GM18951 (cell line): ENCODE measurements around the gene IL4R.

ENCODE experiments used
- POLR2A ChIP-seq: IDR thresholded peaks from 4 replicates; pipeline ENCODE4 v1.6.1; 2011; ENCODE audit warnings: mild to moderate bottlenecking; ENCODE audit not compliant: insufficient read length, insufficient read depth; ENCODE audit errors: extremely low read depth
- in situ Hi-C: fragments of 300-500 bp; cut with MboI; formaldehyde crosslinking; loops from one replicate; pipeline ENCODE4 v1.12.0; 2022; ENCODE audit warnings: low sequenced_read_pairs, mixed read lengths, inconsistent platforms; ENCODE audit not compliant: unreplicated experiment

IL4R gene

DNA sequence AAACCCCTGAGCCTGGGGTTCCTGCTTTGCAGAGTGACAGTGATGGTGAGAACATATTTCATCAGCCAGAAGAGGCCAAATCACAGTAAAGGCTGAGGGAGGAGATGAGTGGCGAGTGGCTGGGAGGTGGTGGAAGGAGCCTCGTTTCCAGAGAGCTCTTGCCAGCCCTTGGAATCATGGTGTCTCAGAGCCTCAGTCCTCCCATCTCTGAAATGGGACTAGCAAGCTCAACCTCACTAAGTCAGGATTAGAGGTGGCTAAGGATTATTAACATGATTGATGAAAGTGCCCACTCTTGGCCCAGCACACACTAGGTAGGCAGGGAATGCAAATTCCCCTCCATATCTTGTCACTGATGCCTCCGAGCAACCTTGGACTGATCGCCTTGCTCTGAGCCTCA is 43.0 kb downstream of the IL4R start:
- in situ Hi-C loops: no loop called here
- no peak for TF ChIP-seq POLR2A

DNA sequence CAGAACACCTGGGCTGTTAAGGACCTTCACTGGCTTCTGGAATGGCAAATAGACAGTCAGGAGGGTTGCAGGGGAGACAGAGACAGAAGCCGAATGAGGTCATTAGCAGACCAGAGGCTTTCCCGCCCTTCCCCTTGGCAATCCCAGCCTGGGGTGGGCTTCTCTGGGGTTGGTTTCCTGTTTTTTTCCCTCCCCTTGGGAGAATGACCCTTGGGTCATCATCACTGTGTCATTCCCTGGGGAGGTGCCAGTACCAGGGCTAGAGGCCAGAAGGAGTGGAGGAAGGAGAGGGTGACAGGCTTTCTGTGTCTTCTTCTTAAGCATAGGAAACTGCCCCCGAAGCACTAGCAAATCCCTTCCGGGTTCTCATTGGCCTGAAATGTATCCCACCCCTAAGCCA is 45.3 kb downstream of the IL4R start:
- in situ Hi-C loops: no loop called here
- no peak for TF ChIP-seq POLR2A

DNA sequence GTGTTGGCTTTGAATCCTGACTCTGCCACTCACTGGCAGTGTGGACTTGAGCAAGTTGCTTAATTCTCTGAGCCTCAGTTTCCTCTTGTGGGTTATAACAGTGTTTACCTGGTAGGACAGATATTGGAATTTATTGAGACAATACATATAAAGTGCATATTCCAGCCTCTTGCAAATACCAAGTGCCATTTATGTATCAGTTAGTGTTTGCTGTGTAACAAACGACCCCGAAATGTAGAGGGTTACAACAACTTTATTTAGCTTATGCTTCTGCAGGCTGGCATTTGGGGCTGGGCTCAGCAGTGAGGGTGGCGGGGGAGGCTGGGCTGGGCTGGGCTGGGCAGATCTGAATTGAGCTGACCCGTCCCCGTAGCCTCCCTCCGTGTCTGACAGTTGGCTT is 45.8 kb downstream of the IL4R start:
- no peak for TF ChIP-seq POLR2A
- in situ Hi-C loops: no loop called here

DNA sequence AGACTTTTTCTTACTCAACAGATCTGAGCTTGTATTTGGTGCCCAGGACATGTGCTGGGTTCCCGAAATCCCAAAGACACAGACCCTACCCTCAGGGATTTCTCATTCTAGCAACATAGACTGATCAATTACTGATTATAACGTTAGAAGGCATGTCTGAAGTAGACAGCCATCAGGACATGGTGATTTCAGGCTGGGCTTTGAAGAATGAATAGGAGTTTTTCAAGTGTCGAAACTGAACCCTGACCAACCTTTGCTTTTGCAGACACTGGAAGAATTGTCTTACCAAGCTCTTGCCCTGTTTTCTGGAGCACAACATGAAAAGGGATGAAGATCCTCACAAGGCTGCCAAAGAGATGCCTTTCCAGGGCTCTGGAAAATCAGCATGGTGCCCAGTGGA is 48.2 kb downstream of the IL4R start:
- TF ChIP-seq POLR2A: no peak
- in situ Hi-C loops: no loop called here

DNA sequence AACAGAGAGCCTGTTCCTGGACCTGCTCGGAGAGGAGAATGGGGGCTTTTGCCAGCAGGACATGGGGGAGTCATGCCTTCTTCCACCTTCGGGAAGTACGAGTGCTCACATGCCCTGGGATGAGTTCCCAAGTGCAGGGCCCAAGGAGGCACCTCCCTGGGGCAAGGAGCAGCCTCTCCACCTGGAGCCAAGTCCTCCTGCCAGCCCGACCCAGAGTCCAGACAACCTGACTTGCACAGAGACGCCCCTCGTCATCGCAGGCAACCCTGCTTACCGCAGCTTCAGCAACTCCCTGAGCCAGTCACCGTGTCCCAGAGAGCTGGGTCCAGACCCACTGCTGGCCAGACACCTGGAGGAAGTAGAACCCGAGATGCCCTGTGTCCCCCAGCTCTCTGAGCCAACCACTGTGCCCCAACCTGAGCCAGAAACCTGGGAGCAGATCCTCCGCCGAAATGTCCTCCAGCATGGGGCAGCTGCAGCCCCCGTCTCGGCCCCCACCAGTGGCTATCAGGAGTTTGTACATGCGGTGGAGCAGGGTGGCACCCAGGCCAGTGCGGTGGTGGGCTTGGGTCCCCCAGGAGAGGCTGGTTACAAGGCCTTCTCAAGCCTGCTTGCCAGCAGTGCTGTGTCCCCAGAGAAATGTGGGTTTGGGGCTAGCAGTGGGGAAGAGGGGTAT is 48.9 kb downstream of the IL4R start:
- in situ Hi-C loops: no loop called here
- TF ChIP-seq POLR2A: no peak

DNA sequence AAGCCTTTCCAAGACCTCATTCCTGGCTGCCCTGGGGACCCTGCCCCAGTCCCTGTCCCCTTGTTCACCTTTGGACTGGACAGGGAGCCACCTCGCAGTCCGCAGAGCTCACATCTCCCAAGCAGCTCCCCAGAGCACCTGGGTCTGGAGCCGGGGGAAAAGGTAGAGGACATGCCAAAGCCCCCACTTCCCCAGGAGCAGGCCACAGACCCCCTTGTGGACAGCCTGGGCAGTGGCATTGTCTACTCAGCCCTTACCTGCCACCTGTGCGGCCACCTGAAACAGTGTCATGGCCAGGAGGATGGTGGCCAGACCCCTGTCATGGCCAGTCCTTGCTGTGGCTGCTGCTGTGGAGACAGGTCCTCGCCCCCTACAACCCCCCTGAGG is 49.5 kb downstream of the IL4R start:
- TF ChIP-seq POLR2A: no peak
- in situ Hi-C loops: no loop called here

DNA sequence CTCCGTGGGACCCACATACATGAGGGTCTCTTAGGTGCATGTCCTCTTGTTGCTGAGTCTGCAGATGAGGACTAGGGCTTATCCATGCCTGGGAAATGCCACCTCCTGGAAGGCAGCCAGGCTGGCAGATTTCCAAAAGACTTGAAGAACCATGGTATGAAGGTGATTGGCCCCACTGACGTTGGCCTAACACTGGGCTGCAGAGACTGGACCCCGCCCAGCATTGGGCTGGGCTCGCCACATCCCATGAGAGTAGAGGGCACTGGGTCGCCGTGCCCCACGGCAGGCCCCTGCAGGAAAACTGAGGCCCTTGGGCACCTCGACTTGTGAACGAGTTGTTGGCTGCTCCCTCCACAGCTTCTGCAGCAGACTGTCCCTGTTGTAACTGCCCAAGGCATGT is 50.0 kb downstream of the IL4R start:
- in situ Hi-C loops: no loop called here
- TF ChIP-seq POLR2A: no peak

DNA sequence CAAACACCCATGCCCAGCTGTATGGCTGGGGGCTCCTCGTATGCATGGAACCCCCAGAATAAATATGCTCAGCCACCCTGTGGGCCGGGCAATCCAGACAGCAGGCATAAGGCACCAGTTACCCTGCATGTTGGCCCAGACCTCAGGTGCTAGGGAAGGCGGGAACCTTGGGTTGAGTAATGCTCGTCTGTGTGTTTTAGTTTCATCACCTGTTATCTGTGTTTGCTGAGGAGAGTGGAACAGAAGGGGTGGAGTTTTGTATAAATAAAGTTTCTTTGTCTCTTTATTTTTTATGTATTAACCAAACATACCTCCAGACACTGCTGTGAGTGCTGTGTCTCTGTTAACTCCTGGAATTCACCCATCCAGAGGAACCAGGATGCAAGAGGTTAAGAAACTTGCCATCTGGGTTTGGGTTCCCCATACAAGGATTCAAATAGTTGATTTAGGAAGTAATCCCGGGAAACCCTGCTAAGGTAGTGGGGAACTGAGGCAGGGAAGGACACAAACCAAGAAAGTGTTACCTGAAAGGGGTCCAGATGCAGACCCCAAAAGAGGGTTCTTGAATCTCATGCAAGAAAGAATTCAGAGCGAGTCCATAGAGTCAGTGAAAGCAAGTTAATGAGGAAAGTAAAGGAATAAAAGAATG is 50.8 kb downstream of the IL4R start:
- in situ Hi-C loops: no loop called here
- TF ChIP-seq POLR2A: no peak

- no peak for TF ChIP-seq POLR2A
- in situ Hi-C loops: no loop called here
These were observed 51.6 kb downstream of the IL4R start for GRCh38 chr16:27365142-27366089.

- in situ Hi-C loops: no loop called here
- TF ChIP-seq POLR2A: no peak
These were observed 53.1 kb downstream of the IL4R start for GRCh38 chr16:27366687-27367460.

DNA sequence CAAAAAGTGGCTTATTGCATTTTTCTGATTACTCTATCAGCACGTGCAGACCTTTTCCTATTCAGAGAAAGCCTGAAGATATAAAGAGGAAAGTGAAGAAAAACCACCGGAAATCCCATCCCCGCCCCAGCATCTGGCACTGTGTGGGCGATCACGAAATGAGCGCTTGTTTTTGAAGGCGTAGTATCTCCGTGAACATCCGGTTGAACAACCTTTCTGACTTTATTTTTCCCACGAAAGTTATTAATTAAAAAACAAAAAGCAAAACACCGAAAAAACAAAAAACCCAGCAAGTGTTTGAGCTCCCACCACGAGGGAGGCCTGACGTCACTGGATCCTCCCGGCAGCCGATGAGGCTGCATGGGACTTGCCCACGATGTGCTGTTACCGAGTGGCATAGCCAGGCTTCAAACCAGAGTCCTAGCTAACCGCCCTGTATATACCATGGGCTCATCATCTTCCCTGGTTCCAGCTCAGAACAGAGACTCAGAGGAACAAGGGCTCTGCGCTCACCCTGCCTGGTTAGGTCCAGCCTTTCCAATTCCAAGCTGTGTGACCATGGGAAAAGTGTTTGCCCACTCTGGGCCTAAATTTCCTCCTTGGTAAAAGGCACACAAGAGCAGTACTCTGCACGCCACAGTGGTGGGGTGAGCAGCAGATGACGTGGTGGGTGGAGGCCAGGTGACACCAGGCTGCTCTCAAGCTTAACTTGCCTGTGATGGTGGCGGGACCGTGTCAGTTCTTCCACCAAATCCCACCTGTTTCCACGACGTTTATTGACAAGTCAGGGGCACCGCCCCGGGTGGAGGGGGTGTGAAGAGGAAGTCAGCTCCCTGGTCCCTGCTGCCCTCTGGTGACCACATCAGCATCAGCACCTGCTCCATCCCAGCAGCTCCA is 53.9 kb downstream of the IL4R start:
- in situ Hi-C loops: no loop called here
- no peak for TF ChIP-seq POLR2A

DNA sequence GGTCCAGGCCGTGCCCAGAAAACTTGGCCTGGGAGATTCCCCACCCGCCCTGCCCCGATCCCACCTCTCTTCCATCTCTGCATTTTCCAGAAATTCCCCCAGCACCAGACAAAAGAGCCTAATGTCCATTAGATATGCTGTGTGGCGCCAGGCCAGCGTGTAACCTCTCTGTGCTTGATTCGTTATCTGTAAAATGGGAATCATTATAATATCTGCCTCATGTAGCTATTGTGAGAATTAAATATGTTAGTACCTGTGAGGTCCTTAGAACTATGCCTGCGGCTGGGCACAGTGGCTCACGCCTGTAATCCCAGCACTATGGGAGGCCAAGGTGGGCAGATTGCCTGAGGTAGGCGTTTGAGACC is 54.6 kb downstream of the IL4R start:
- in situ Hi-C loops: no loop called here
- TF ChIP-seq POLR2A: no peak
